Measurements from ENCODE around the gene KRT3. TPM values are rescaled to one million over a fixed set of nuclear protein-coding genes. Genes with fewer than 3 reads are reported as not detected.

KRT3 gene
- total RNA-seq, 2 donors from 2014 or later = not detected

- H3K4me3 Mint-ChIP-seq = no peak overlapping the region
- no peaks in the 10 kb centered on the region for H3K9me3 Mint-ChIP-seq
- no peak overlapping the region for H3K27ac Mint-ChIP-seq
- ATAC-seq (replicated peaks in 1 of 2) (no peak), DNase-seq (no peak)
- H3K27me3 Mint-ChIP-seq (ENCODE audit: low read depth) = no peaks in the 10 kb centered on the region
- peaks cover 35% of the 10 kb centered on the region for H3K4me1 Mint-ChIP-seq (ENCODE audit: low read depth)
- no peaks in the 10 kb centered on the region for H3K36me3 Mint-ChIP-seq (ENCODE audit: insufficient read depth in 2 of 2)
Observed at GRCh38 chr12:52832985-52833905, 37.3 kb upstream of the KRT3 start.

- H3K4me1 Mint-ChIP-seq (ENCODE audit: low read depth) = peaks cover 29% of the 10 kb centered on the region
- no peaks in the 10 kb centered on the region for H3K9me3 Mint-ChIP-seq
- no peak overlapping the region for H3K4me3 Mint-ChIP-seq
- no peaks in the 10 kb centered on the region for H3K27me3 Mint-ChIP-seq (ENCODE audit: low read depth)
- H3K27ac Mint-ChIP-seq = no peak overlapping the region
- ATAC-seq (replicated peaks in 1 of 2) (no peak), DNase-seq (no peak)
- no peaks in the 10 kb centered on the region for H3K36me3 Mint-ChIP-seq (ENCODE audit: insufficient read depth in 2 of 2)
Observed at GRCh38 chr12:52832451-52832850, 36.5 kb upstream of the KRT3 start.

GRCh38 chr12:52831251-52831650, 35.3 kb upstream of the KRT3 start:
- no peak for ATAC-seq (replicated peaks in 1 of 2)
- Mint-ChIP-seq H3K27me3 (ENCODE audit: low read depth) (no peaks in the 10 kb centered on the region), H3K4me3 (no peak overlapping the region), H3K36me3 (ENCODE audit: insufficient read depth in 2 of 2) (no peaks in the 10 kb centered on the region), H3K4me1 (ENCODE audit: low read depth) (peaks cover 17% of the 10 kb centered on the region), H3K27ac (no peak overlapping the region), H3K9me3 (no peaks in the 10 kb centered on the region)
- DNase-seq = no peak

GRCh38 chr12:52829986-52830770, 34.3 kb upstream of the KRT3 start:
- Mint-ChIP-seq H3K27ac (no peak overlapping the region), H3K27me3 (ENCODE audit: low read depth) (no peaks in the 10 kb centered on the region), H3K4me3 (no peak overlapping the region), H3K9me3 (no peaks in the 10 kb centered on the region), H3K36me3 (ENCODE audit: insufficient read depth in 2 of 2) (no peaks in the 10 kb centered on the region), H3K4me1 (ENCODE audit: low read depth) (peaks cover 6% of the 10 kb centered on the region)
- ATAC-seq (replicated peaks in 1 of 2) (no peak), DNase-seq (no peak)

GRCh38 chr12:52828591-52829021, 32.7 kb upstream of the KRT3 start:
- ATAC-seq (replicated peaks in 1 of 2) (no peak), DNase-seq (no peak)
- Mint-ChIP-seq H3K4me1 (ENCODE audit: low read depth) (no peaks in the 10 kb centered on the region), H3K27ac (no peak overlapping the region), H3K36me3 (ENCODE audit: insufficient read depth in 2 of 2) (no peaks in the 10 kb centered on the region), H3K4me3 (no peak overlapping the region), H3K27me3 (ENCODE audit: low read depth) (no peaks in the 10 kb centered on the region), H3K9me3 (no peaks in the 10 kb centered on the region)

GRCh38 chr12:52828156-52828555, 32.2 kb upstream of the KRT3 start:
- Mint-ChIP-seq H3K9me3 (no peaks in the 10 kb centered on the region), H3K27me3 (ENCODE audit: low read depth) (no peaks in the 10 kb centered on the region), H3K36me3 (ENCODE audit: insufficient read depth in 2 of 2) (no peaks in the 10 kb centered on the region), H3K4me1 (ENCODE audit: low read depth) (no peaks in the 10 kb centered on the region), H3K4me3 (no peak overlapping the region), H3K27ac (no peak overlapping the region)
- ATAC-seq (replicated peaks in 1 of 2) = no peak
- no peak for DNase-seq

GRCh38 chr12:52827499-52828090, 31.7 kb upstream of the KRT3 start:
- ATAC-seq (replicated peaks in 1 of 2) (no peak), DNase-seq (no peak)
- Mint-ChIP-seq H3K27ac (no peak overlapping the region), H3K4me1 (ENCODE audit: low read depth) (no peaks in the 10 kb centered on the region), H3K9me3 (no peaks in the 10 kb centered on the region), H3K27me3 (ENCODE audit: low read depth) (no peaks in the 10 kb centered on the region), H3K4me3 (no peak overlapping the region), H3K36me3 (ENCODE audit: insufficient read depth in 2 of 2) (no peaks in the 10 kb centered on the region)

GRCh38 chr12:52826611-52827498, 30.9 kb upstream of the KRT3 start:
- Mint-ChIP-seq H3K4me3 (no peak overlapping the region), H3K27ac (no peak overlapping the region), H3K9me3 (no peaks in the 10 kb centered on the region), H3K36me3 (ENCODE audit: insufficient read depth in 2 of 2) (no peaks in the 10 kb centered on the region), H3K4me1 (ENCODE audit: low read depth) (no peaks in the 10 kb centered on the region), H3K27me3 (ENCODE audit: low read depth) (no peaks in the 10 kb centered on the region)
- ATAC-seq (replicated peaks in 1 of 2) (no peak), DNase-seq (no peak)

GRCh38 chr12:52825961-52826360, 30.0 kb upstream of the KRT3 start:
- ATAC-seq (replicated peaks in 1 of 2) (no peak), DNase-seq (no peak)
- H3K27ac Mint-ChIP-seq = no peak overlapping the region
- H3K27me3 Mint-ChIP-seq (ENCODE audit: low read depth) = no peaks in the 10 kb centered on the region
- H3K36me3 Mint-ChIP-seq (ENCODE audit: insufficient read depth in 2 of 2) = no peaks in the 10 kb centered on the region
- H3K4me1 Mint-ChIP-seq (ENCODE audit: low read depth) = no peaks in the 10 kb centered on the region
- H3K9me3 Mint-ChIP-seq = no peaks in the 10 kb centered on the region
- no peak overlapping the region for H3K4me3 Mint-ChIP-seq

- H3K27me3 Mint-ChIP-seq (ENCODE audit: low read depth) = no peaks in the 10 kb centered on the region
- DNase-seq (no peak), ATAC-seq (replicated peaks in 1 of 2) (no peak)
- H3K27ac Mint-ChIP-seq = no peak overlapping the region
- no peaks in the 10 kb centered on the region for H3K36me3 Mint-ChIP-seq (ENCODE audit: insufficient read depth in 2 of 2)
- H3K9me3 Mint-ChIP-seq = no peaks in the 10 kb centered on the region
- no peak overlapping the region for H3K4me3 Mint-ChIP-seq
- H3K4me1 Mint-ChIP-seq (ENCODE audit: low read depth) = no peaks in the 10 kb centered on the region
Observed at GRCh38 chr12:52824741-52825410, 29.0 kb upstream of the KRT3 start.

GRCh38 chr12:52823761-52824450, 28.0 kb upstream of the KRT3 start:
- H3K9me3 Mint-ChIP-seq = no peaks in the 10 kb centered on the region
- no peaks in the 10 kb centered on the region for H3K36me3 Mint-ChIP-seq (ENCODE audit: insufficient read depth in 2 of 2)
- H3K27me3 Mint-ChIP-seq (ENCODE audit: low read depth) = no peaks in the 10 kb centered on the region
- H3K27ac Mint-ChIP-seq = no peak overlapping the region
- H3K4me3 Mint-ChIP-seq = no peak overlapping the region
- H3K4me1 Mint-ChIP-seq (ENCODE audit: low read depth) = no peaks in the 10 kb centered on the region
- DNase-seq = no peak
- ATAC-seq (replicated peaks in 1 of 2) = no peak
